PC-9 (cell line): ENCODE results near the gene SPRED3. TPM values are rescaled to one million over a fixed set of nuclear protein-coding genes. Genes with fewer than 3 reads are reported as not detected.

Source experiments
- BruUV-seq: library from RNA; stranded (reverse); fragments of 400-500 nt; replicated peaks from 2 replicates; lab custom pipeline; 2021; lab: Mats Ljungman, UMichigan
- CTCF ChIA-PET: fragments of 300-600 bp; sonication (Branson Sonifier 250); formaldehyde crosslinking; loops from one replicate; lab custom pipeline; 2022; ENCODE audit warnings: antibody characterized with exemption; lab: Charles Lee
- POLR2A ChIA-PET: fragments of 300-600 bp; sonication (Branson Sonifier 250); formaldehyde crosslinking; loops from one replicate; lab custom pipeline; 2022; ENCODE audit warnings: antibody characterized with exemption; ENCODE audit not compliant: unreplicated experiment; lab: Charles Lee
- DNase-seq, 2 experiments: peaks; one replicate each; pipeline versions ENCODE4 v3.0.0 to v3.0.0-alpha.2; 2015 to 2022; ENCODE audit warnings: mixed read lengths in 1 of 2
- H2AFZ ChIP-seq: fragments of 200-600 bp; sonication (generic); 2 replicates; pipeline ENCODE4 v1.8.1; 2017; ENCODE audit warnings: antibody characterized with exemption
- H3F3A ChIP-seq: fragments of 200-600 bp; sonication (generic); 2 replicates; pipeline ENCODE4 v1.8.1; 2017; ENCODE audit warnings: antibody characterized with exemption, mild to moderate bottlenecking, low read depth; ENCODE audit not compliant: insufficient read depth
- H3K27ac ChIP-seq: fragments of 200-600 bp; sonication (generic); 2 replicates; pipeline ENCODE4 v1.6.1; 2016; ENCODE audit warnings: mixed run types
- H3K27me3 ChIP-seq: fragments of 200-600 bp; sonication (generic); 2 replicates; pipeline ENCODE4 v1.6.1; 2016; ENCODE audit warnings: low read depth, mixed run types; ENCODE audit not compliant: insufficient read depth
- H3K36me3 ChIP-seq: fragments of 200-600 bp; sonication (generic); 2 replicates; pipeline ENCODE4 v1.6.1; 2016; ENCODE audit warnings: low read depth, mixed run types
- H3K4me1 ChIP-seq: fragments of 200-600 bp; sonication (generic); replicated peaks from 2 replicates; pipeline ENCODE4 v1.6.1; 2016; ENCODE audit warnings: mixed run types; ENCODE audit not compliant: insufficient read depth
- H3K4me2 ChIP-seq: fragments of 200-600 bp; sonication (generic); 2 replicates; pipeline ENCODE4 v1.6.1; 2017; ENCODE audit warnings: mixed run types
- H3K4me3 ChIP-seq: fragments of 200-600 bp; sonication (generic); 2 replicates; pipeline ENCODE4 v1.6.1; 2016; ENCODE audit warnings: mixed run types
- H3K79me2 ChIP-seq: fragments of 200-600 bp; sonication (generic); 2 replicates; pipeline ENCODE4 v1.6.1; 2017; ENCODE audit warnings: low read depth, mixed run types
- H3K9me2 ChIP-seq: fragments of 200-600 bp; sonication (generic); 2 replicates; pipeline ENCODE4 v1.8.1; 2017; ENCODE audit warnings: mild to moderate bottlenecking; ENCODE audit not compliant: insufficient read depth
- H3K9me3 ChIP-seq: fragments of 200-600 bp; sonication (generic); 2 replicates; pipeline ENCODE4 v1.8.1; 2016; ENCODE audit warnings: low read depth; ENCODE audit not compliant: insufficient read depth
- H4K20me1 ChIP-seq: fragments of 200-600 bp; sonication (generic); 2 replicates; pipeline ENCODE4 v1.8.1; 2017; ENCODE audit not compliant: insufficient read depth
- EZH2 ChIP-seq: fragments of 200-600 bp; sonication (generic); IDR thresholded peaks from 2 replicates; pipeline ENCODE4 v1.8.0; 2017; ENCODE audit warnings: antibody characterized with exemption, low read depth
- intact Hi-C: fragments of 100-400 bp; cut with micrococcal nuclease; formaldehyde crosslinking; loops from one replicate; pipeline ENCODE4 v1.10.0; 2022; ENCODE audit not compliant: unreplicated experiment
- total RNA-seq: library from RNA; stranded (reverse); gene quantifications from 2 replicates; pipeline ENCODE4 v1.2.3, GENCODE V29; 2021
- TF ChIP-seq, protein P1 (sequence below): fragments of 200-600 bp; sonication (generic); conservative IDR thresholded peaks from 2 replicates; pipeline ENCODE4 v1.6.1; 2017; ENCODE audit warnings: mixed run types, antibody characterized with exemption, mild to moderate bottlenecking, moderate library complexity

SPRED3 gene
- total RNA-seq, 1 experiment from 2014 or later: 5.4 TPM

DNA sequence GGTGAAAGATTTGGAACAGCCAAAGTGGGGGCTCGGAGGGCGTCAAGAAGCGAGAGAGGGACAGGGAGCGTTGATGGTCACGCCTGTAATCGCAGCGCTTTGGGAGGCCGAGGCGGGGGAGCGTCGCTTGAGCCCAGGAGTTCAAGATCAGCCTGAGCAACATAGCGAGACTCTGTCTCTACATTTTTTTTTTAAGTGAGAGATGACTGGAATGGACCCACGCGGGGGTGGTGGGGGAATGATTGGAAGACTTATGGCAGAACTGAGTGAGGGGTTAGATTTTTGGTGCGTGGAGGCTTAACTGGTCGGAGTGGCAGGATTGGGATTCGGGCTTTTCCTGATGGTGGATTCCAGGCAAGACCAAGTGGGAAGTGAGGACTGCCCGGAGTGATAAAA lies 13.4 kb upstream of the SPRED3 start:
- Histone ChIP-seq H3K4me1 (peaks cover 15% of the 10 kb centered on the region), H3K36me3 (peaks cover 25% of the 10 kb centered on the region; the same call in 1 of the 2 replicates), H3K9me2 (no peaks in the 10 kb centered on the region), H3K9me3 (no peaks in the 10 kb centered on the region), H3K4me3 (peak overlapping the region; percentile 76), H4K20me1 (peaks cover 8% of the 10 kb centered on the region), H3F3A (peaks cover 5% of the 10 kb centered on the region), H3K27ac (peak overlapping the region; percentile 58), H3K4me2 (peak overlapping the region; percentile 87), H3K27me3 (no peaks in the 10 kb centered on the region), H2AFZ (peak overlapping the region; percentile 87), H3K79me2 (peaks cover 36% of the 10 kb centered on the region)
- ChIA-PET POLR2A (interaction anchor here (0.7 to 1.1 kb wide), 2 partner anchors 28 to 780 kb away, joined by 3 to 4 read pairs; no protein-coding TSS in a partner anchor), CTCF (no interaction called here)
- no peak for TF ChIP-seq EZH2
- TF ChIP-seq, protein P1, sequence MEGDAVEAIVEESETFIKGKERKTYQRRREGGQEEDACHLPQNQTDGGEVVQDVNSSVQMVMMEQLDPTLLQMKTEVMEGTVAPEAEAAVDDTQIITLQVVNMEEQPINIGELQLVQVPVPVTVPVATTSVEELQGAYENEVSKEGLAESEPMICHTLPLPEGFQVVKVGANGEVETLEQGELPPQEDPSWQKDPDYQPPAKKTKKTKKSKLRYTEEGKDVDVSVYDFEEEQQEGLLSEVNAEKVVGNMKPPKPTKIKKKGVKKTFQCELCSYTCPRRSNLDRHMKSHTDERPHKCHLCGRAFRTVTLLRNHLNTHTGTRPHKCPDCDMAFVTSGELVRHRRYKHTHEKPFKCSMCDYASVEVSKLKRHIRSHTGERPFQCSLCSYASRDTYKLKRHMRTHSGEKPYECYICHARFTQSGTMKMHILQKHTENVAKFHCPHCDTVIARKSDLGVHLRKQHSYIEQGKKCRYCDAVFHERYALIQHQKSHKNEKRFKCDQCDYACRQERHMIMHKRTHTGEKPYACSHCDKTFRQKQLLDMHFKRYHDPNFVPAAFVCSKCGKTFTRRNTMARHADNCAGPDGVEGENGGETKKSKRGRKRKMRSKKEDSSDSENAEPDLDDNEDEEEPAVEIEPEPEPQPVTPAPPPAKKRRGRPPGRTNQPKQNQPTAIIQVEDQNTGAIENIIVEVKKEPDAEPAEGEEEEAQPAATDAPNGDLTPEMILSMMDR: no peak
- DNase-seq: no peak
- intact Hi-C loops: no loop called here
- TSS peak; percentile 21 for BruUV-seq

GRCh38 chr19:38375748-38376147 lies 12.7 kb upstream of the SPRED3 start:
- intact Hi-C loops: no loop called here
- Histone ChIP-seq H3K4me3 (peak overlapping the region; percentile 76), H3K9me2 (no peaks in the 10 kb centered on the region), H3K4me2 (peak overlapping the region; percentile 87), H2AFZ (no peak overlapping the region; the same call in 1 of the 2 replicates), H3K36me3 (peaks cover 28% of the 10 kb centered on the region; the same call in 1 of the 2 replicates), H3K27ac (no peak overlapping the region), H3K9me3 (no peaks in the 10 kb centered on the region), H3K27me3 (no peaks in the 10 kb centered on the region), H4K20me1 (peaks cover 10% of the 10 kb centered on the region), H3F3A (peaks cover 5% of the 10 kb centered on the region), H3K79me2 (peaks cover 36% of the 10 kb centered on the region), H3K4me1 (peaks cover 15% of the 10 kb centered on the region)
- BruUV-seq: no TSS peak
- ChIA-PET CTCF (interaction anchor here (0.5 to 0.6 kb wide), 3 partner anchors 127 to 553 kb away, joined by 3 to 5 read pairs (median 4); no protein-coding TSS in a partner anchor), POLR2A (interaction anchor here (0.6 kb wide), 3 partner anchors 12 to 71 kb away, joined by 4 to 12 read pairs (median 6); partner anchors contain the start of gene GGN)
- no peak for DNase-seq
- TF ChIP-seq EZH2: no peak
- TF ChIP-seq, protein P1: no peak

DNA sequence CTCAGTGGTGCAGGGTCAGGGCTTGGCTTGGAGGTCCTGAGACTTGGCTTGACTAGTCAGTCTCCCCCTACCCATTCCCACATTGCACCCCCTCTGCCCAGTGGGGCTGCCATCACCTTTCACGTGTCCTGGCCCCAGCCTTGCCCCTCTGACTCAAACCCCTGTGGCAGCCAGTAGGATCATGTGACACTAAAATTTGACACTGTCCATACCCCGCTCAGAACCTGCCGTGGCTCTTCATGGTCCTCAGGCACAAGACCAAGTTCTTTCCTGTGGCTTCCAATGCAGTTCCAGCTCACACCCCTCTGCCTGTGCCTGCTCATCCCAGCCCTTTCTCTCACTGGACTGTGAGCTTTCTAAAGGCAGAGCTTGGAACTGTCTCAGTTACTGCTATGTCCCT lies 11.9 kb upstream of the SPRED3 start:
- H3K79me2 ChIP-seq: peaks cover 36% of the 10 kb centered on the region
- intact Hi-C loops: no loop called here
- peaks cover 5% of the 10 kb centered on the region for H3F3A ChIP-seq
- peaks cover 15% of the 10 kb centered on the region for H3K4me1 ChIP-seq
- DNase-seq: no peak
- 0 out of 2 replicates have a peak overlapping the region, but pooled peaks have one; percentile 76 for H3K4me3 ChIP-seq
- peaks cover 10% of the 10 kb centered on the region for H4K20me1 ChIP-seq
- no peak overlapping the region for H2AFZ ChIP-seq
- no peaks in the 10 kb centered on the region for H3K27me3 ChIP-seq
- BruUV-seq: no TSS peak
- TF ChIP-seq, protein P1: no peak
- no peak for TF ChIP-seq EZH2
- POLR2A ChIA-PET: interaction anchor here (0.6 kb wide), 2 partner anchors 11 to 372 kb away, joined by 3 to 12 read pairs; partner anchors contain the start of gene GGN
- H3K9me2 ChIP-seq: no peaks in the 10 kb centered on the region
- H3K36me3 ChIP-seq: peaks cover 35% of the 10 kb centered on the region
- no peak overlapping the region for H3K27ac ChIP-seq
- H3K4me2 ChIP-seq: peak overlapping the region; percentile 87
- CTCF ChIA-PET: interaction anchor here (0.5 to 0.6 kb wide), 3 partner anchors 26 to 260 kb away, joined by 3 to 5 read pairs (median 4); partner anchors contain the start of gene FAM98C
- H3K9me3 ChIP-seq: no peaks in the 10 kb centered on the region
